ENCODE results near the gene GALNT7.

- no peak for TF ChIP-seq EZH2phosphoT487 (IDR thresholded peaks at IDR 0.05; ENCODE audit: borderline replicate concordance, low read length)
- TF ChIP-seq CTCF (conservative IDR thresholded peaks at IDR 0.05; ENCODE audit: low read depth, low read length): no peak
- TF ChIP-seq EZH2 (IDR thresholded peaks at IDR 0.05; ENCODE audit: low read length, unreplicated experiment): no peak
Observed at GRCh38 chr4:173365359-173365996, 196.9 kb downstream of the GALNT7 start.

Measured in PC-3 (cell line).